PC-9 (cell line): ENCODE data around the gene SHH.

Experiments used
- EZH2 ChIP-seq: fragments of 200-600 bp; sonication (generic); IDR thresholded peaks from 2 replicates; pipeline ENCODE4 v1.8.0; 2017; ENCODE audit warnings: antibody characterized with exemption, low read depth
- TF ChIP-seq, protein P1 (sequence below): fragments of 200-600 bp; sonication (generic); conservative IDR thresholded peaks from 2 replicates; pipeline ENCODE4 v1.6.1; 2017; ENCODE audit warnings: mixed run types, antibody characterized with exemption, mild to moderate bottlenecking, moderate library complexity

DNA sequence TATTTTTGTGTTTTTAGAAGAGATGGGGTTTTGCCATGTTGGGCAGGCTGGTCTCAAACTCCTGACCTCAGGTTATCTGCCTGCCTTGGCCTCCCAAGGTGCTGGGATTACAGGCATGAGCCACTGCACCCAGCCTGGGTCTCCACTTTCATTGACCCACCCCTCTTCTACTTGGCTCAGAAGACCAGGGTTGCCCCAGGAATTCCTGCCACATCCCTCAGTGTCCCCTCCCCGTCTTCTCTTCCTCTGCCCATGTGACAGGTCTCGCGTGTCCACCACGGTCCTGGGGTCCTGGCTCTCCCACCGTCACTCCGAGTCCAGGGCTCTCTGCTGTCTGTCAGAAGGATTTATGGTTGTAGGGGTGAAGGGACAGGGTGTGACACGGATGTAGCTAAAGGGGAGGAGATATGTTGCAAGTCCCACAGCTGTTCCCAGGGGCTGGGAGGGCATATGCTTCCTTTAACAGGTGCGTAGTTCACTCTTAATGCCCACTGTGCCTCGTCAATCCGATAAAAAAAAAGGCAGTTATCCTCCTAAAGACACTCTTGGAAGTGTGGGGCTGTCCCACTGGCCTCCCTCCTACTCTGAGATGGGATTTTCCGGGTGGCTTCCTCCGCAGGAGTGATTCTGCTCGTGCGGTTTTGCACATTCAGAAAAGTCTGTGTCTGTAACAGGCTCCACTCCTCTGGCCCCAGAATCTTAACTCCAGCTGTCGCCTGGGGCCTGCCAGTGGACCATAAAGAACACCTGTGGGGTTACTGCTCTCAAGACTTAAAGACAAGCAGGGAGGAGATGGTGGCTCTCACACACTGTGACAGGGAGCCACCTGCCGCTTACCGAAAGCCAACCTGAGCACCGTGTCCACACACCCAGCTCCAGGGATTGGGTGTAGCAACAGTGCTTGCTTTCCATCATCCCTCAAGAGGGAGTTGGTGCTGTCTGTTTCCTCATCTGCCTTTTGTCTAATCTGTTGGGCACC lies 36.7 kb upstream of the SHH start:
- TF ChIP-seq, protein P1, sequence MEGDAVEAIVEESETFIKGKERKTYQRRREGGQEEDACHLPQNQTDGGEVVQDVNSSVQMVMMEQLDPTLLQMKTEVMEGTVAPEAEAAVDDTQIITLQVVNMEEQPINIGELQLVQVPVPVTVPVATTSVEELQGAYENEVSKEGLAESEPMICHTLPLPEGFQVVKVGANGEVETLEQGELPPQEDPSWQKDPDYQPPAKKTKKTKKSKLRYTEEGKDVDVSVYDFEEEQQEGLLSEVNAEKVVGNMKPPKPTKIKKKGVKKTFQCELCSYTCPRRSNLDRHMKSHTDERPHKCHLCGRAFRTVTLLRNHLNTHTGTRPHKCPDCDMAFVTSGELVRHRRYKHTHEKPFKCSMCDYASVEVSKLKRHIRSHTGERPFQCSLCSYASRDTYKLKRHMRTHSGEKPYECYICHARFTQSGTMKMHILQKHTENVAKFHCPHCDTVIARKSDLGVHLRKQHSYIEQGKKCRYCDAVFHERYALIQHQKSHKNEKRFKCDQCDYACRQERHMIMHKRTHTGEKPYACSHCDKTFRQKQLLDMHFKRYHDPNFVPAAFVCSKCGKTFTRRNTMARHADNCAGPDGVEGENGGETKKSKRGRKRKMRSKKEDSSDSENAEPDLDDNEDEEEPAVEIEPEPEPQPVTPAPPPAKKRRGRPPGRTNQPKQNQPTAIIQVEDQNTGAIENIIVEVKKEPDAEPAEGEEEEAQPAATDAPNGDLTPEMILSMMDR = no peak
- TF ChIP-seq EZH2 = no peak
